Ovary (tissue), 9 donors: ENCODE measurements around the gene VPS51. TPM values are rescaled to one million over a fixed set of nuclear protein-coding genes. Genes with fewer than 3 reads are reported as not detected.

ENCODE experiments used
- DNase-seq, 5 donors: peaks; one replicate each; pipeline ENCODE4 v3.0.0-alpha.2; 2019 to 2020
- H3K27ac ChIP-seq, 2 donors: fragments of 200-600 bp; one replicate each; pipeline versions ENCODE4 v1.5.1 to v1.8.0; 2019 to 2022
- H3K27me3 ChIP-seq: fragments of 200-600 bp; one replicate; pipeline ENCODE4 v1.8.0; 2022
- H3K36me3 ChIP-seq: fragments of 200-600 bp; sonication (generic); one replicate; pipeline ENCODE4 v1.5.1; 2019
- H3K4me1 ChIP-seq: one replicate; pipeline ENCODE4 v1.8.1; 2013; ENCODE audit warnings: mild to moderate bottlenecking, moderate library complexity; ENCODE audit not compliant: insufficient read depth
- H3K4me3 ChIP-seq: fragments of 200-600 bp; sonication (generic); one replicate; pipeline ENCODE4 v1.5.1; 2017
- H3K9me3 ChIP-seq, 2 donors: fragments of 200-600 bp in 1 of 2; sonication (generic) in 1 of 2; one replicate each; pipeline versions ENCODE4 v1.5.1 to v1.8.1; 2013 to 2019; ENCODE audit warnings: mild to moderate bottlenecking in 1 of 2, moderate library complexity in 1 of 2
- EP300 ChIP-seq: sonication (generic); formaldehyde crosslinking; IDR thresholded peaks from one replicate; pipeline ENCODE4 v1.6.1; 2017; ENCODE audit warnings: antibody characterized with exemption
- POLR2A ChIP-seq: fragments of 450-650 bp; IDR thresholded peaks from one replicate; pipeline ENCODE4 v1.6.1; 2017; ENCODE audit warnings: antibody characterized with exemption, mild to moderate bottlenecking, moderate library complexity
- WGBS, 3 donors: extraction: QIAGEN DNeasy Blood & Tissue Kit in 1 of 3; methylation state at CpG; one replicate each; pipeline versions ENCODE4 v1.1.5 to v1.1.7; 2013 to 2017; 5-methylcytosine and 5-hydroxymethylcytosine counted together
- intact Hi-C, 4 donors: fragments of 100-400 bp; cut with DNase I; formaldehyde crosslinking; loops; one replicate each; pipeline versions ENCODE4 v1.11.0 to v1.15.1; 2022 to 2023
- polyA plus RNA-seq, 2 donors: library from polyadenylated mRNA; stranded (reverse); fragments of 200-250 nt in 1 of 2; fragments of 350-450 nt in 1 of 2; fragmentation: Illumina TruSeq in 1 of 2; extraction: RNeasy Lipid Tissue Mini Kit (QIAGEN cat#74804) in 1 of 2; gene quantifications; one replicate each; pipeline ENCODE4 v1.2.3, GENCODE V29; 2013 to 2014
- total RNA-seq, 7 donors: library from RNA; depleted of rRNA in 2 of 7; stranded (reverse); fragments of >200 nt in 2 of 7; fragmentation: NEBNext Ultra II Directional in 3 of 7; extraction: Animal tissue kit (Norgen Biotek cat#: 25700) in 3 of 7; gene quantifications; one replicate each; pipeline versions ENCODE4 v1.1.0 to v1.2.4, GENCODE V29; 2016 to 2023
- TF ChIP-seq, protein P1 (sequence below), 3 donors: fragments of 450-650 bp in 2 of 3; fragments of 200-600 bp in 1 of 3; IDR thresholded peaks; one replicate each; pipeline versions ENCODE4 v1.5.1 to v1.8.0; 2016 to 2022; ENCODE audit warnings: antibody characterized with exemption in 3 of 3, mild to moderate bottlenecking in 1 of 3
- donor health status: DM: no; HTN: no; CAD: no; lungs with moderate emphysema.
- donor health status: DM: no; HTN: no; CAD: no.
- donor health status: Bipolar disorder and iron deficiency.
- donor health status: DM: yes; HTN: yes; CAD: no.
- donor health status: DM: no; HTN: no; CAD: no.
- donor health status: DM: yes; HTN: yes; CAD: no.

The VPS51 gene
- total and polyA plus RNA-seq, 9 donors = 51.1 to 543 (median 221) TPM

DNA sequence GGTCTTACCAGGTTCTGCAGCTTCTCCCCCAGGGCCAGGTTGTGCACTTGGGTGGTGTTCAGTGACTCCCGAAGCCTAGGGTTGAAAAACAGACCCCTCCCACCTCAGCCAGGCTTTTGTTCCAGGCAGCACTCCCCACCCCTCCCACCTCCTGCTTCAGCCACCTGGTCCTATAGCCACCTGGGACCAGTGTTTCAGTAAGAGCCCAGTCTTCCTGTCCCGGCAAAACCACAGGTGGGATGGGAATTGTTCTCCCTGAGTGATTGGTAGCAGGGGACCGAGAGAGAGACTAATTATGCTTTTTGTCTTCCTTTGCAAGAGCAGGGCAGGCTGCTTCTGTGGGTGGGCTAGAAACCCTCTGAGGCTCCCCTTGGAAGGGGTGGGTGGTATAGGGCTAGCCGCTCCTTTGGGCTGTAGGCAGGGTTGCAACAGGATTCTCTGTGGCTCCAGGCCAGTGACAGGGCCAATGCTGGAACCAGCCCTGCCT is 29.2 kb upstream of the VPS51 start:
- TF ChIP-seq EP300 (no peak), POLR2A (no peak)
- TF ChIP-seq, protein P1, sequence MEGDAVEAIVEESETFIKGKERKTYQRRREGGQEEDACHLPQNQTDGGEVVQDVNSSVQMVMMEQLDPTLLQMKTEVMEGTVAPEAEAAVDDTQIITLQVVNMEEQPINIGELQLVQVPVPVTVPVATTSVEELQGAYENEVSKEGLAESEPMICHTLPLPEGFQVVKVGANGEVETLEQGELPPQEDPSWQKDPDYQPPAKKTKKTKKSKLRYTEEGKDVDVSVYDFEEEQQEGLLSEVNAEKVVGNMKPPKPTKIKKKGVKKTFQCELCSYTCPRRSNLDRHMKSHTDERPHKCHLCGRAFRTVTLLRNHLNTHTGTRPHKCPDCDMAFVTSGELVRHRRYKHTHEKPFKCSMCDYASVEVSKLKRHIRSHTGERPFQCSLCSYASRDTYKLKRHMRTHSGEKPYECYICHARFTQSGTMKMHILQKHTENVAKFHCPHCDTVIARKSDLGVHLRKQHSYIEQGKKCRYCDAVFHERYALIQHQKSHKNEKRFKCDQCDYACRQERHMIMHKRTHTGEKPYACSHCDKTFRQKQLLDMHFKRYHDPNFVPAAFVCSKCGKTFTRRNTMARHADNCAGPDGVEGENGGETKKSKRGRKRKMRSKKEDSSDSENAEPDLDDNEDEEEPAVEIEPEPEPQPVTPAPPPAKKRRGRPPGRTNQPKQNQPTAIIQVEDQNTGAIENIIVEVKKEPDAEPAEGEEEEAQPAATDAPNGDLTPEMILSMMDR (IDR thresholded peaks at IDR 0.05) = no peak
- Histone ChIP-seq H3K9me3 (no peaks in the 10 kb centered on the region), H3K4me3 (no peak overlapping the region), H3K36me3 (no peaks in the 10 kb centered on the region), H3K27me3 (no peaks in the 10 kb centered on the region), H3K27ac (no peak overlapping the region), H3K4me1 (no peaks in the 10 kb centered on the region)
- intact Hi-C loops = no loop called here
- 52 to 80% (median 76%) methylated on average over 3 to 4 of the region's 4 CpGs for WGBS, 3 donors
- no peak for DNase-seq

DNA sequence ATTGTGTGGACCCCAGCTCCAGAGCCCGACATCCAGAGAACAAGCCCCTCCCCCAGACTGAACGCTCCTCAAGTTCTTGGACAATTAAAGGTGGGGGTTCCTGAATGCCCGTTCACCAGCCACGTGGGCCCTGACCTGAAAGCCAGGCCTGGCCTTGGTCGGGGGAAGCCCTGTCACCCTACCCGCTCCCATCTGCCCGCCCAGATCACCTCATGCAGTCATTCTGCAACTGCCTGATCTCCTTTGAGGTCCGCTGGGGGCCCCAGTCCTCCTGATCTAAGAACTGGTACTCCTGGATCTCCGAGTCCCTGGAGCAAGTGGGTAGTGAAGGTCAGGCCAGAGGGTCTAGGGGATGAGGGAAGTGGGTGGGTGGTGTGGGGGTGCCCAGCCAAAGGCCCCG is 28.6 kb upstream of the VPS51 start:
- 73 to 81% (median 75%) methylated on average over 9 to 10 of the region's 10 CpGs for WGBS, 3 donors
- no peaks in the 10 kb centered on the region for H3K27me3 ChIP-seq
- H3K4me3 ChIP-seq = no peak overlapping the region
- H3K4me1 ChIP-seq = no peaks in the 10 kb centered on the region
- no peak for DNase-seq
- TF ChIP-seq, protein P1 (IDR thresholded peaks at IDR 0.05) = no peak
- TF ChIP-seq POLR2A (no peak), EP300 (no peak)
- no peaks in the 10 kb centered on the region for H3K9me3 ChIP-seq
- intact Hi-C loops = no loop called here
- no peak overlapping the region for H3K27ac ChIP-seq
- no peaks in the 10 kb centered on the region for H3K36me3 ChIP-seq

- no peak overlapping the region for H3K4me3 ChIP-seq
- TF ChIP-seq POLR2A (no peak), EP300 (no peak)
- TF ChIP-seq, protein P1 (IDR thresholded peaks at IDR 0.05) = no peak
- H3K27ac ChIP-seq = no peak overlapping the region
- intact Hi-C loops = no loop called here
- H3K27me3 ChIP-seq = no peaks in the 10 kb centered on the region
- no peaks in the 10 kb centered on the region for H3K4me1 ChIP-seq
- no peaks in the 10 kb centered on the region for H3K9me3 ChIP-seq
- DNase-seq = no peak
- no peaks in the 10 kb centered on the region for H3K36me3 ChIP-seq
- 63 to 65% (median 63%) methylated on average over 9 of the region's 9 CpGs for WGBS, 3 donors
Measured at GRCh38 chr11:65069217-65069616, 26.8 kb upstream of the VPS51 start.

GRCh38 chr11:65071907-65072630 is 23.9 kb upstream of the VPS51 start:
- 58 to 66% (median 65%) methylated on average over 4 of the region's 4 CpGs for WGBS, 3 donors
- Histone ChIP-seq H3K27ac (no peak overlapping the region), H3K27me3 (no peaks in the 10 kb centered on the region), H3K4me3 (no peak overlapping the region), H3K9me3 (no peaks in the 10 kb centered on the region), H3K36me3 (no peaks in the 10 kb centered on the region), H3K4me1 (no peaks in the 10 kb centered on the region)
- TF ChIP-seq, protein P1 (IDR thresholded peaks at IDR 0.05) = no peak
- TF ChIP-seq EP300 = no peak
- no peak for TF ChIP-seq POLR2A
- intact Hi-C loops = no loop called here
- DNase-seq = no peak
